HG02588 (cell line): ENCODE measurements around the gene CALY.

Source experiments
- ATAC-seq: cut with Tn5 transposase; IDR thresholded peaks from one replicate; pipeline ENCODE4 v1.9.1; 2021; ENCODE audit warnings: mild to moderate bottlenecking, moderate library complexity; ENCODE audit not compliant: unreplicated experiment

CALY gene

GRCh38 chr10:133293810-133294119, 42.9 kb downstream of the CALY start:
- no peak for ATAC-seq

- no peak for ATAC-seq
Measured at GRCh38 chr10:133292919-133293809, 43.5 kb downstream of the CALY start.

- ATAC-seq, result no peak
Measured at GRCh38 chr10:133289761-133290160, 46.9 kb downstream of the CALY start.

GRCh38 chr10:133287832-133288500, 48.7 kb downstream of the CALY start:
- ATAC-seq, result no peak

- ATAC-seq, result no peak
Measured at GRCh38 chr10:133286366-133286765, 50.3 kb downstream of the CALY start.

GRCh38 chr10:133285217-133285616, 51.5 kb downstream of the CALY start:
- ATAC-seq, result no peak

- no peak for ATAC-seq
Measured at GRCh38 chr10:133283931-133284330, 52.8 kb downstream of the CALY start.

GRCh38 chr10:133282846-133283390, 53.8 kb downstream of the CALY start:
- ATAC-seq, result no peak

GRCh38 chr10:133281628-133282372, 54.9 kb downstream of the CALY start:
- ATAC-seq, result no peak

GRCh38 chr10:133281084-133281483, 55.6 kb downstream of the CALY start:
- ATAC-seq, result no peak

- ATAC-seq, result no peak
Measured at GRCh38 chr10:133280391-133281059, 56.2 kb downstream of the CALY start.

GRCh38 chr10:133279326-133280226, 57.1 kb downstream of the CALY start:
- no peak for ATAC-seq

GRCh38 chr10:133278577-133279265, 58.0 kb downstream of the CALY start:
- no peak for ATAC-seq

GRCh38 chr10:133277993-133278576, 58.6 kb downstream of the CALY start:
- no peak for ATAC-seq

GRCh38 chr10:133277277-133277992, 59.3 kb downstream of the CALY start:
- no peak for ATAC-seq

GRCh38 chr10:133276435-133277201, 60.1 kb downstream of the CALY start, which contains the start of gene ADAM8:
Gene ADAM8 (minus strand): TSS chr10:133276868. CDS start chr10:133276817, 51 bp downstream.
- ATAC-seq, result peak; percentile 54

- no peak for ATAC-seq
Measured at GRCh38 chr10:133276100-133276434, 60.6 kb downstream of the CALY start.
